Type B pancreatic cell (in vitro differentiated cells): ENCODE results near the gene KCNJ2. TPM values are rescaled to one million over a fixed set of nuclear protein-coding genes. Genes with fewer than 3 reads are reported as not detected.

ENCODE experiments used
- DNase-seq: peaks from one replicate; pipeline ENCODE4 v3.0.0; 2021; ENCODE audit warnings: mixed read lengths; ENCODE audit not compliant: unreplicated experiment; ENCODE audit errors: extremely low spot score
- H3K27ac Mint-ChIP-seq: 2 replicates; pipeline ENCODE4 v1.8.0; 2021; ENCODE audit warnings: mild to moderate bottlenecking, mixed read lengths
- H3K27me3 Mint-ChIP-seq: 2 replicates; pipeline ENCODE4 v1.8.0; 2021; ENCODE audit warnings: mixed read lengths
- H3K36me3 Mint-ChIP-seq: 2 replicates; pipeline ENCODE4 v1.8.0; 2021; ENCODE audit warnings: mixed read lengths
- H3K4me1 Mint-ChIP-seq: one replicate; pipeline ENCODE4 v1.8.0; 2021; ENCODE audit warnings: mixed read lengths; ENCODE audit not compliant: unreplicated experiment
- H3K4me3 Mint-ChIP-seq: 2 replicates; pipeline ENCODE4 v1.8.0; 2021; ENCODE audit warnings: mild to moderate bottlenecking, mixed read lengths
- H3K9me3 Mint-ChIP-seq: 2 replicates; pipeline ENCODE4 v1.8.0; 2021; ENCODE audit warnings: mixed read lengths
- total RNA-seq: library from RNA; stranded (reverse); gene quantifications from 2 replicates; pipeline ENCODE4 v1.2.1, GENCODE V29; 2021; ENCODE audit warnings: low replicate concordance
- TF ChIP-seq, protein P1 (sequence below): fragments of 200-600 bp; sonication (generic); conservative IDR thresholded peaks from 2 replicates; pipeline ENCODE4 v1.5.0; 2021; ENCODE audit warnings: antibody characterized with exemption, mild to moderate bottlenecking

Gene KCNJ2
- total RNA-seq, 1 donor from 2014 or later: 7.5 TPM

DNA sequence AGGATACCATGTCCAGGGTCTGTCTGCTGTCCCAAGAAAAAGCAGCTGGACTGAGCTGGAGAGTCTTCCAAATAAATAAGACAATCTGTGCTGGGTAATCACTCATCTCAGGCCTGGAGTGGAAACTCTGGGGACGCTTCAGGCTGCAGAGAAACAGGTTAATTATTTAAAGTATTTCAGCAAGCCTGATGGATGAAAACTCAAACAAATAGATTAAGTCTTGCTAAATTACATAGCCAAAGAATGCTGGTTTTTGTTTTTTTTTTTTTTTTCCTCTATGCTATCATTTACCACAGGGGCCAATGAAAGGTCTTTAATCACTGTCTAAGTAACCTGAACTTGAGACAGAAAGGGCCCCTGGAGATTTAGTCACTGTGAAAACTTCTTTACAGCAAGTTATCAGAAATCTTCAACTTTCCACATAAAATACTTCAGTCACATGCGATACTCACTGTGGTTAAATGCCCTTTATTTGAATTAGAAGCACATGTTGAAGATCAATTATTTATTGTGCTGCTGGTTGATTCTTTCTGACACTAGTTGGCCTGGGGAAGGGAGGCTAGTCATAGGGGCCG, 31.0 kb upstream of the KCNJ2 start:
- Mint-ChIP-seq H3K4me3 (peak overlapping the region; percentile 70), H3K4me1 (peaks cover 47% of the 10 kb centered on the region)

DNA sequence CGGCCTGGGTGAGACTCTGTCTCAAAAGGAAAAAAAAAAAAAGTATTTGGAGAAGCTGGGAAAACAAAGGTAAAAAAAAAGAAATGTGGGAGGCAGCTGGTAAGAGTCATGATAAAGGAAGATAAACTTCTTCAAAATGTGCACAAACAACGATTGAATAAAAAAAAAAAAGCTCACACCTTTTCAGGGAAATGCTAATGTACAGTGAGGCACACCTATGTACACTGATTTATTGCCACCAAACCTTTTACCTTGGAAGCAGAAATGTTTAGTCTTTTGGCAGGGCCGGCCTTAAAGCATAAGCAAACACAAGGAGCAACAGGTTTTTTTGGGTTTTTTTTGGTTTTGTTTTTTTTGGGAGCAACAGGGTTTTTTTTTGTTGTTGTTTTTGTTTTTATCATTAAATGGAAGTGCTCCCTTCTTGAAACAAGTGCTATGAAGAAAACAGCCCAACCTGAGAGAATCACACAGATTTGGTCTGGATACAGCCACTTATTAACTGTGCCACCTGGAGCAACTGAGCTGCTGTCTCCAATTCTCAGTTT, 29.8 kb upstream of the KCNJ2 start:
- no peak for DNase-seq
- Mint-ChIP-seq H3K27ac (peak overlapping the region; percentile 87), H3K9me3 (no peaks in the 10 kb centered on the region), H3K4me3 (no peak overlapping the region), H3K27me3 (no peaks in the 10 kb centered on the region), H3K36me3 (no peaks in the 10 kb centered on the region), H3K4me1 (peaks cover 45% of the 10 kb centered on the region)
- TF ChIP-seq, protein P1, sequence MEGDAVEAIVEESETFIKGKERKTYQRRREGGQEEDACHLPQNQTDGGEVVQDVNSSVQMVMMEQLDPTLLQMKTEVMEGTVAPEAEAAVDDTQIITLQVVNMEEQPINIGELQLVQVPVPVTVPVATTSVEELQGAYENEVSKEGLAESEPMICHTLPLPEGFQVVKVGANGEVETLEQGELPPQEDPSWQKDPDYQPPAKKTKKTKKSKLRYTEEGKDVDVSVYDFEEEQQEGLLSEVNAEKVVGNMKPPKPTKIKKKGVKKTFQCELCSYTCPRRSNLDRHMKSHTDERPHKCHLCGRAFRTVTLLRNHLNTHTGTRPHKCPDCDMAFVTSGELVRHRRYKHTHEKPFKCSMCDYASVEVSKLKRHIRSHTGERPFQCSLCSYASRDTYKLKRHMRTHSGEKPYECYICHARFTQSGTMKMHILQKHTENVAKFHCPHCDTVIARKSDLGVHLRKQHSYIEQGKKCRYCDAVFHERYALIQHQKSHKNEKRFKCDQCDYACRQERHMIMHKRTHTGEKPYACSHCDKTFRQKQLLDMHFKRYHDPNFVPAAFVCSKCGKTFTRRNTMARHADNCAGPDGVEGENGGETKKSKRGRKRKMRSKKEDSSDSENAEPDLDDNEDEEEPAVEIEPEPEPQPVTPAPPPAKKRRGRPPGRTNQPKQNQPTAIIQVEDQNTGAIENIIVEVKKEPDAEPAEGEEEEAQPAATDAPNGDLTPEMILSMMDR: no peak

More for the DNA sequence above, 31.0 kb upstream of the KCNJ2 start:
- H3K27ac Mint-ChIP-seq: peak overlapping the region; percentile 87
- DNase-seq: no peak
- no peaks in the 10 kb centered on the region for H3K27me3 Mint-ChIP-seq
- H3K9me3 Mint-ChIP-seq: no peaks in the 10 kb centered on the region
- TF ChIP-seq, protein P1: no peak
- H3K36me3 Mint-ChIP-seq: no peaks in the 10 kb centered on the region

DNA sequence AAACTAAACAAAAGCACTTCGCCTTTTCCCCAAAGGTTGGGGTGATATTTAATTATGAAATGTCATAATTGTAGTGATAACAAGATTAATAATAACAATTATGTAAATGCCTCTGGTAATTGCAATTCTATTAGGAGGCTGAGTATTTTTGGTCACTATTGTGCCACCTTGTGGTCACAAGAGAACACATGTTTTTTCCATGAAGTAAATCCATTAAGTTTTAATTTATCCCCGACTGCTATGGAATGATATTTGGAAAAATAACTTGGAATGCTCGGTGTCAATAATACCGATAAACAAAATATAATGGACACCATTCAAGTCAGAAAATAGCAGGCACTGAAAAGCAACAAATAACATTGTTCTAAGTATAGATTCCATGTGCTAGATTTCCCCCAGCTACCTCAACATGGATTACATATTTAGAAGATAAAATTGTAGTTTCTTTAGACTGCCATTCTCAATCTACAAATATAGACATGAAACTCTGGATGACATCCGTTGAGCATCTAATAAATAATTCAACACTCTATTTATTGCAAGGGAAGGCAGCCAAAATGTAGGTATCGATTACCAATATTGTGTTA, 25.0 kb upstream of the KCNJ2 start:
- no peak overlapping the region for H3K27ac Mint-ChIP-seq
- no peaks in the 10 kb centered on the region for H3K9me3 Mint-ChIP-seq
- H3K36me3 Mint-ChIP-seq: no peaks in the 10 kb centered on the region
- H3K4me1 Mint-ChIP-seq: peaks cover 10% of the 10 kb centered on the region
- no peak for DNase-seq
- H3K4me3 Mint-ChIP-seq: no peak overlapping the region
- no peaks in the 10 kb centered on the region for H3K27me3 Mint-ChIP-seq
- TF ChIP-seq, protein P1: peak; percentile 90

DNA sequence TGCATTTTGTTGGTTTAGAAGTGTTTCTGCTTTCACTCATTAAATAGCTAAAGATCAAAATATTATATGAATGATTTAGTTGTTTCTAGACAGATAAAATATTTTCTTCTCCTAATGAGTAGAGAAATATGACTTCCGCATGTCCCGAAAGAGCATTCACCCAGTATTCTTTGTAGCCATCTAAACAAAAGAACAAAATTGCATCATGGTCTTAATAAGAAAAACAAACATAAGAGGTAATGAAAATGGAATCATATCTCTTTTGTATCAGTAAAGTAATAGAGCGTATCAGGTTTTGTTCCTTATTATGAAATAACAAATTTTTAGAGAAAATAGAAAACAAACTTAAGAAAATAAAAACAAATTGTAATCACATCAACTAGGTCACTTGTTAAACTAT, 16.1 kb upstream of the KCNJ2 start:
- Mint-ChIP-seq H3K27ac (no peak overlapping the region), H3K4me3 (no peak overlapping the region), H3K9me3 (peaks cover 11% of the 10 kb centered on the region), H3K27me3 (no peaks in the 10 kb centered on the region), H3K36me3 (no peaks in the 10 kb centered on the region), H3K4me1 (no peaks in the 10 kb centered on the region)
- TF ChIP-seq, protein P1: no peak
- DNase-seq: no peak

DNA sequence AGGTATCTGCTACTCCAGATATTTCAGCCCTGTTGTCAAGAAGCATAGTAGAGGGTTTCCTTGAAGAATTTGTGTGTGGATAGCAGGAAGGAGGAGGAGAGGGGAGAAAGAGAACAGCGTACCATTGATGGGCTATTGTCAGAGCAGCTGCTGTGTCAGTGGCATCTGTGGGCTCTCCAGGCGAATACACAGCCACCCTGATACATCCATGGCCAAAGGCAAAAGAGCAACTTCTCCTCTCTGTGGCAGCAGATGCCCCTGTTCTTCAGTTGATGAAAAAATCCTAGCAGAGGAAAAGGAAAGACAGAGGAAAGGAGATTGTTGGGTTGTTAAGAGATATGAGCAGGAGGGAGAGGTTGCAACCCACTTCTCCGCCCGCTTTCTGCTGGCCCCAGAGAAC, 12.2 kb upstream of the KCNJ2 start:
- no peak overlapping the region for H3K27ac Mint-ChIP-seq
- DNase-seq: no peak
- H3K9me3 Mint-ChIP-seq: peaks cover 5% of the 10 kb centered on the region
- H3K4me3 Mint-ChIP-seq: no peak overlapping the region
- TF ChIP-seq, protein P1: no peak
- peaks cover 13% of the 10 kb centered on the region for H3K4me1 Mint-ChIP-seq
- H3K36me3 Mint-ChIP-seq: no peaks in the 10 kb centered on the region
- no peaks in the 10 kb centered on the region for H3K27me3 Mint-ChIP-seq
